ENCODE measurements around the gene TRIM52.

TRIM52 gene

GRCh38 chr5:181241393-181241975 is 19.5 kb downstream of the TRIM52 start (continued):
- TF ChIP-seq PATZ1 (CRISPR knock-in tag; IDR thresholded peaks at IDR 0.05; ENCODE audit: borderline replicate concordance) = no peak
- no peak for TF ChIP-seq ZC3H10 (CRISPR knock-in tag; IDR thresholded peaks at IDR 0.05)
- no peak for TF ChIP-seq ZFP3 (CRISPR knock-in tag; IDR thresholded peaks at IDR 0.05)

GRCh38 chr5:181239062-181239663 is 21.8 kb downstream of the TRIM52 start:
- TF ChIP-seq ZNF8 (CRISPR knock-in tag; IDR thresholded peaks at IDR 0.05) (no peak), BACH2 (CRISPR knock-in tag; IDR thresholded peaks at IDR 0.05; ENCODE audit: borderline replicate concordance) (no peak), GLIS3 (CRISPR knock-in tag; IDR thresholded peaks at IDR 0.05) (no peak), SNAI2 (CRISPR knock-in tag; IDR thresholded peaks at IDR 0.05) (no peak), ZFP30 (CRISPR knock-in tag; IDR thresholded peaks at IDR 0.05) (no peak), ISL1 (CRISPR knock-in tag; IDR thresholded peaks at IDR 0.05) (no peak), PATZ1 (CRISPR knock-in tag; IDR thresholded peaks at IDR 0.05; ENCODE audit: borderline replicate concordance) (no peak), TSHZ2 (CRISPR knock-in tag; IDR thresholded peaks at IDR 0.05) (no peak), ZFP3 (CRISPR knock-in tag; IDR thresholded peaks at IDR 0.05) (no peak), RARB (CRISPR knock-in tag; IDR thresholded peaks at IDR 0.05) (no peak)
- ATAC-seq = no peak

- no peak for ATAC-seq
- TF ChIP-seq ZNF8 (CRISPR knock-in tag; IDR thresholded peaks at IDR 0.05) (no peak), TCF4 (CRISPR knock-in tag; IDR thresholded peaks at IDR 0.05; ENCODE audit: borderline replicate concordance) (no peak), CREB5 (CRISPR knock-in tag; IDR thresholded peaks at IDR 0.05; ENCODE audit: low read depth) (no peak), PPARA (CRISPR knock-in tag; IDR thresholded peaks at IDR 0.05; ENCODE audit: borderline replicate concordance) (no peak), CSDC2 (CRISPR knock-in tag; IDR thresholded peaks at IDR 0.05) (no peak), TOX (CRISPR knock-in tag; IDR thresholded peaks at IDR 0.05; ENCODE audit: borderline replicate concordance) (no peak), ZFP30 (CRISPR knock-in tag; IDR thresholded peaks at IDR 0.05) (no peak), ZC3H10 (CRISPR knock-in tag; IDR thresholded peaks at IDR 0.05) (no peak), SNAI2 (CRISPR knock-in tag; IDR thresholded peaks at IDR 0.05) (no peak), TSHZ2 (CRISPR knock-in tag; IDR thresholded peaks at IDR 0.05) (no peak), GLIS3 (CRISPR knock-in tag; IDR thresholded peaks at IDR 0.05) (no peak), POU6F1 (CRISPR knock-in tag; IDR thresholded peaks at IDR 0.05; ENCODE audit: borderline replicate concordance, low read depth) (no peak), OSR1 (CRISPR knock-in tag; IDR thresholded peaks at IDR 0.05) (no peak), ISL1 (CRISPR knock-in tag; IDR thresholded peaks at IDR 0.05) (no peak), ZNF70 (CRISPR knock-in tag; IDR thresholded peaks at IDR 0.05) (no peak), ESRRG (CRISPR knock-in tag; IDR thresholded peaks at IDR 0.05) (no peak), BACH2 (CRISPR knock-in tag; IDR thresholded peaks at IDR 0.05; ENCODE audit: borderline replicate concordance) (no peak), PATZ1 (CRISPR knock-in tag; IDR thresholded peaks at IDR 0.05; ENCODE audit: borderline replicate concordance) (no peak)
Observed at GRCh38 chr5:181237729-181238385, 23.1 kb downstream of the TRIM52 start.
